ENCODE data around the gene DBN1. TPM values are rescaled to one million over a fixed set of nuclear protein-coding genes. Genes with fewer than 3 reads are reported as not detected.

DBN1 gene
- total and polyA plus RNA-seq, 9 of the 15 experiments (the other 6 are each of a cell fraction or from before 2014, with no cell fraction given): 0.25 to 87.2 (median 27.9) TPM

GRCh38 chr5:177491429-177491945 is 18.1 kb upstream of the DBN1 start (continued):
- TF ChIP-seq UBTF (IDR thresholded peaks at IDR 0.05; ENCODE audit: borderline replicate concordance in 1 of 2, low read depth in 2 of 2, low read length in 2 of 2): no peak
- no peak for TF ChIP-seq NFRKB (IDR thresholded peaks at IDR 0.05; ENCODE audit: low read depth)
- TF ChIP-seq NFATC3 (IDR thresholded peaks at IDR 0.05): no peak
- peak; percentile 69 for TF ChIP-seq MYC (IDR thresholded peaks at IDR 0.05; ENCODE audit: low read depth, low read length)
- no peak for TF ChIP-seq MYC (CRISPR knock-in tag; IDR thresholded peaks at IDR 0.05; ENCODE audit: borderline replicate concordance, low read depth)
- no peak for TF ChIP-seq HMG20B (CRISPR knock-in tag; IDR thresholded peaks at IDR 0.05)
- no peak for TF ChIP-seq RNF219 (CRISPR knock-in tag; IDR thresholded peaks at IDR 0.05)
- no peak for TF ChIP-seq ZNF324 (CRISPR knock-in tag; IDR thresholded peaks at IDR 0.05)
- no peak for TF ChIP-seq GABPB2 (CRISPR knock-in tag; conservative IDR thresholded peaks at IDR 0.05)
- TF ChIP-seq ZBTB7A (IDR thresholded peaks at IDR 0.05; ENCODE audit: borderline replicate concordance, control insufficient read depth, low read depth, low read length): peak; percentile 100
- TF ChIP-seq CREB3L1 (IDR thresholded peaks at IDR 0.05; ENCODE audit: borderline replicate concordance, low read depth): peak; percentile 21; the same call in 1 of the 2 replicates
- peak; percentile 75 for TF ChIP-seq CXXC5 (CRISPR knock-in tag; IDR thresholded peaks at IDR 0.05)
- no peak; the same call in 1 of the 2 replicates for TF ChIP-seq STAT5A (IDR thresholded peaks at IDR 0.05; ENCODE audit: borderline replicate concordance, low read length)
- no peak for TF ChIP-seq SMARCE1 (IDR thresholded peaks at IDR 0.05)
- TF ChIP-seq GATAD2A (IDR thresholded peaks at IDR 0.05): peak; percentile 26; the same call in 1 of the 2 replicates
- peak; percentile 30; the same call in 1 of the 2 replicates for TF ChIP-seq TGIF2 (CRISPR knock-in tag; IDR thresholded peaks at IDR 0.05)
- peak; percentile 98 for TF ChIP-seq RB1 (IDR thresholded peaks at IDR 0.05; ENCODE audit: low read depth)
- TF ChIP-seq ZFX (CRISPR knock-in tag; IDR thresholded peaks at IDR 0.05): 0 out of 2 replicates have a peak, but pooled peaks have one; percentile 42
- TF ChIP-seq CTCF (IDR thresholded peaks at IDR 0.05 in 2 of 3, conservative IDR thresholded peaks at IDR 0.05 in 1 of 3; ENCODE audit: insufficient read depth in 2 of 3, low read depth in 1 of 3, low read length in 3 of 3): peak; percentile 97 to 99 (median 98)
- TF ChIP-seq TEAD4 (IDR thresholded peaks at IDR 0.05; ENCODE audit: low read length): 0 out of 2 replicates have a peak, but pooled peaks have one; percentile 13
- TF ChIP-seq TEAD4 (CRISPR knock-in tag; IDR thresholded peaks at IDR 0.05; ENCODE audit: borderline replicate concordance): no peak
- peak; percentile 62; the same call in 1 of the 2 replicates for TF ChIP-seq FOXP1 (CRISPR knock-in tag; IDR thresholded peaks at IDR 0.05)

Measured in K562 (cell line).